ENCODE results near the gene STK38L. TPM values are rescaled to one million over a fixed set of nuclear protein-coding genes. Genes with fewer than 3 reads are reported as not detected.

Gene STK38L
- total and polyA plus RNA-seq, 9 of the 15 experiments (the other 6 are each of a cell fraction or from before 2014, with no cell fraction given) = 2.6 to 10.7 (median 6.9) TPM

- Histone ChIP-seq H3K36me3 (ENCODE audit: control insufficient read depth, insufficient read depth, low read length) (no peaks in the 10 kb centered on the region), H4K20me1 (replicated peaks; ENCODE audit: control insufficient read depth, insufficient read depth, low read length) (no peaks in the 10 kb centered on the region), H3K27me3 (ENCODE audit: control insufficient read depth in 2 of 2, insufficient read depth in 2 of 2, low read length in 2 of 2) (no peaks in the 10 kb centered on the region; a peak in 1 of 5 replicates), H3K4me1 (replicated peaks in 1 of 2; ENCODE audit: control insufficient read depth in 2 of 2, insufficient read depth in 2 of 2, low read length in 2 of 2) (no peaks in the 10 kb centered on the region), H3K9me3 (replicated peaks; ENCODE audit: control insufficient read depth, insufficient read depth, low read depth, low read length) (no peaks in the 10 kb centered on the region), H3K4me3 (no peak overlapping the region), H3K9me1 (ENCODE audit: control insufficient read depth, insufficient read depth, low read length) (no peaks in the 10 kb centered on the region), H3K4me2 (ENCODE audit: insufficient read depth, low read length) (no peak overlapping the region), H3K79me2 (ENCODE audit: control insufficient read depth, insufficient read depth, low read length) (no peaks in the 10 kb centered on the region), H3K27ac (ENCODE audit: extremely low read depth, low read depth, low read length) (no peak overlapping the region), H2AFZ (ENCODE audit: low read depth, low read length) (no peak overlapping the region), H3K9ac (ENCODE audit: insufficient read depth in 1 of 2, low read depth in 2 of 2, low read length in 2 of 2) (no peak overlapping the region)
- no TSS peak for BruUV-seq (replicated peaks)
- ATAC-seq (no peak), FAIRE-seq (no peak), DNase-seq (ENCODE audit: extremely low read depth in 1 of 4, low spot score in 3 of 4) (no peak)
- in situ Hi-C loops (cut with MboI) (no loop called here), intact Hi-C loops (cut with micrococcal nuclease) (no loop called here)
- WGBS (ENCODE audit: insufficient coverage, low coverage, missing lambda C conversion rate) = 12% methylated on average over 3 of the region's 3 CpGs
- TF ChIP-seq PHF8 (IDR thresholded peaks at IDR 0.05; ENCODE audit: borderline replicate concordance, low read length) (no peak), TAL1 (IDR thresholded peaks at IDR 0.05) (no peak), POLR2AphosphoS2 (IDR thresholded peaks at IDR 0.05; ENCODE audit: low read length) (no peak), NR2C1 (IDR thresholded peaks at IDR 0.05) (no peak), NR2C1 (tag; IDR thresholded peaks at IDR 0.05) (no peak), HES1 (IDR thresholded peaks at IDR 0.05; ENCODE audit: low read depth) (no peak), PHF20 (IDR thresholded peaks at IDR 0.05; ENCODE audit: partially characterized antibody) (no peak), POLR3G (IDR thresholded peaks at IDR 0.05; ENCODE audit: extremely low read depth, insufficient read length, insufficient replicate concordance) (no peak), THRA (IDR thresholded peaks at IDR 0.05) (no peak), PHF21A (IDR thresholded peaks at IDR 0.05; ENCODE audit: borderline replicate concordance, low read depth) (no peak), LCOR (CRISPR knock-in tag; IDR thresholded peaks at IDR 0.05) (no peak), FOS (IDR thresholded peaks at IDR 0.05; ENCODE audit: extremely low read depth, insufficient read length) (no peak), HIVEP1 (CRISPR knock-in tag; IDR thresholded peaks at IDR 0.05) (no peak), CTBP1 (IDR thresholded peaks at IDR 0.05; ENCODE audit: borderline replicate concordance) (no peak)
- POLR2A ChIA-PET = interaction anchor here (1.1 kb wide), 1 partner anchor 18 kb away, joined by 3 read pairs; no protein-coding TSS in a partner anchor
- CTCF ChIA-PET (ENCODE audit: low intra/inter-chr PET ratio) = interaction anchor here (0.7 kb wide), 1 partner anchor 312 kb away, joined by 3 read pairs; no protein-coding TSS in a partner anchor
Observed at GRCh38 chr12:27366621-27367020, 122.5 kb downstream of the STK38L start.

Measured in K562 (cell line).